Putamen (tissue), 1 donor: ENCODE data around the gene VSTM2A.
"Not testable (repeated sequence)": the region's sequence is repeated elsewhere in the genome, so short reads cannot be mapped to it uniquely, and the experiment has no call there.

Experiments used
- DNase-seq: peaks from one replicate; pipeline ENCODE4 v3.0.0-alpha.2; 2016; ENCODE audit warnings: low spot score

Gene VSTM2A

GRCh38 chr7:54541669-54542625, at the start of gene VSTM2A:
Gene VSTM2A (plus strand): TSS chr7:54542375. CDS start chr7:54542731, 356 bp downstream.
- DNase-seq: peak; percentile 26

- not testable (repeated sequence) for DNase-seq
Observed at GRCh38 chr7:54504531-54504930, 37.6 kb upstream of the VSTM2A start.

GRCh38 chr7:54529568-54529967, 12.6 kb upstream of the VSTM2A start:
- DNase-seq: no peak

GRCh38 chr7:54538122-54538521, 4.1 kb upstream of the VSTM2A start:
- DNase-seq: no peak

GRCh38 chr7:54543051-54543488, 895 bp downstream of the VSTM2A start:
- no peak for DNase-seq

- no peak for DNase-seq
Observed at GRCh38 chr7:54544149-54544526, 2.0 kb downstream of the VSTM2A start.

- DNase-seq: no peak
Observed at GRCh38 chr7:54544527-54545240, 2.5 kb downstream of the VSTM2A start.

- no peak for DNase-seq
Observed at GRCh38 chr7:54545241-54545563, 3.0 kb downstream of the VSTM2A start.

- DNase-seq: no peak
Observed at GRCh38 chr7:54546081-54546985, 4.2 kb downstream of the VSTM2A start.

- no peak for DNase-seq
Observed at GRCh38 chr7:54546986-54547314, 4.8 kb downstream of the VSTM2A start.

GRCh38 chr7:54550471-54550870, 8.3 kb downstream of the VSTM2A start:
- no peak for DNase-seq

- no peak for DNase-seq
Observed at GRCh38 chr7:54556121-54556520, 13.9 kb downstream of the VSTM2A start.

- DNase-seq: no peak
Observed at GRCh38 chr7:54559401-54559800, 17.2 kb downstream of the VSTM2A start.

GRCh38 chr7:54560198-54560597, 18.0 kb downstream of the VSTM2A start:
- DNase-seq: no peak

- no peak for DNase-seq
Observed at GRCh38 chr7:54560723-54561122, 18.5 kb downstream of the VSTM2A start.

GRCh38 chr7:54563329-54563916, 21.2 kb downstream of the VSTM2A start:
- no peak for DNase-seq

GRCh38 chr7:54565432-54565831, 23.3 kb downstream of the VSTM2A start:
- no peak for DNase-seq

- DNase-seq: no peak
Observed at GRCh38 chr7:54581511-54581910, 39.3 kb downstream of the VSTM2A start.

GRCh38 chr7:54591404-54592386, 49.5 kb downstream of the VSTM2A start:
- DNase-seq: no peak

- no peak for DNase-seq
Observed at GRCh38 chr7:54596747-54597146, 54.6 kb downstream of the VSTM2A start.

- no peak for DNase-seq
Observed at GRCh38 chr7:54615537-54615936, 73.4 kb downstream of the VSTM2A start.
